NCI-H82 treated with DMSO at 0.1 percent for 48 hours (cell line): ENCODE data around the gene ABLIM3.

Experiments used
- DNase-seq: peaks from one replicate; lab custom pipeline; 2025; ENCODE audit not compliant: unreplicated experiment; lab: John Stamatoyannopoulos, UW

The ABLIM3 gene

DNA sequence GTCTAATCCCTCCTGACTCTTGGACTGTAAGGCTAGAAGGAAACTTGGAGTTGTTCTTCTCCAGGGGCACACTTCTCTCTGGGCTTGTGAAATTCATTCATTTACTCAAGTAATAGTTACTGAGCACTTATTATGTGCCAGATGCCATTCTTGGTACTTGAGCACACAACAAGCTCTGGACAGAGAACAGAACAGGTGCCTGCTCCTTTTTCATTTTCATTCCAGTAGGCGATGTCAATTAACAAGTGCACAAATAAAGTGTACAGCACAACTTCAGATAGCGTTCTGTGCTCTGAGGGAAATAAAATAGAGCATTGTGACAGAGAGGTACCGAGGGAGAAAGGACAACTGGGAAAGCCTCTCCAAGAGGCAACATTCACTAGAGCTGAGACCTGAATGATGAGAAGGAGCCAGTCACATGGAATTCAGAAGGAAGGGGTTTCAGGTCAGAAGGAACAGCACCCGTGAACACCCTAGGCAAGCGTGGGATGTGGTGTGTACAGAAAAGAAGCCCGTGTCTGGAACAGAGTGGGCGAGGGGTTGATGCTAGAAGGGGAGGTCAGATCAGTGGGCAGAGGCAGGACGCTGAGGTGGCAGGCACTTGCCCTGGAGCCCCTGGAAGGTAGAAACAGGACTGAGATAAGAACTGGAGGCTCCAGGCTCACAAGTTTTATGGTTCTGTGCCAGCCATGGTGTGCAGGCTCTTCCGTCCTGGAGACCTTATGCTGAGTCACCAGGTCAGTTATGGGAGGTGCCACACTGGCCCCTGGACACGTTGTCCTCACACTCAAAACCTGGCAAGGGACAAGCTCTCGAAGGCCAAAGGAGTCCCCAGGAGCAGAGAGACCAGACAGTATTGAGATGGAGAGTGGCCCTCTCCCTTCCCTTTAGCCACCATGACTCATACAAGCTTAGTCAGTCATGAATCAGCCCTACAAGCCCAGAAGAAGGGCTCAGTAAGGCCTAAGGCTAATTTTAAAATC lies 7.2 kb upstream of the ABLIM3 start:
- no peak for DNase-seq

DNA sequence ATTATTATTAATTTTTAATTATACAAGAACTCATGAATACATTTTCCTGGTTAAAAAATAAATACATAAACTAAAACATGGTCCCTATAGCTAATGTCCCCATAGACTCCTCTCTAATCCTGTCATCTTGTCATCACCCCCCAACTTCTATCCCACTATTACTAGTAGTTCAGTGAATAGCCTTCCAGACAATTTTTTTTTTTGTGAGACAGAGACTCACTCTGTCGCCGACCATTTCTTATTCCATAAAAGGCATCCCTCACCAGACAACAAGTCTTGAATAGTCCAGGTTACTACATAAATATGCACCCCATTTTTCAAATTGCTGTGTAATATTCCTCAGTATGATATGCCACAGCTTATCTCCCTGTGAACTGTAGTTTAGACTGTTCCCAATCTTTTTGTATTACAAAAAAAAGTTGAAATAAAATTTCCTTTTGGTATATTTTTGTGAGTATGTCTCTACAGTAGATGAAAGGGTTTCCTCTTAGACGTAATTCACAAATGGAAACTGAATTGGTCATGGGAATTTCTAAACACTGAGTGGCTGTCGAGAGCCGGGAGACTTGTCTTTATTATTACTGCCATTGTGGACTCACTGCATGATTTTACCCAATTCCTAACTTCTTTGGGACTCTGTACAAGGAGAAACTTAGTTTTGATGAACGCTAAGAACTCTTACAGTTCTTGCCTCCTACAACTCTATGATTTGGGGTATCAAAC lies 6.4 kb upstream of the ABLIM3 start:
- no peak for DNase-seq

DNA sequence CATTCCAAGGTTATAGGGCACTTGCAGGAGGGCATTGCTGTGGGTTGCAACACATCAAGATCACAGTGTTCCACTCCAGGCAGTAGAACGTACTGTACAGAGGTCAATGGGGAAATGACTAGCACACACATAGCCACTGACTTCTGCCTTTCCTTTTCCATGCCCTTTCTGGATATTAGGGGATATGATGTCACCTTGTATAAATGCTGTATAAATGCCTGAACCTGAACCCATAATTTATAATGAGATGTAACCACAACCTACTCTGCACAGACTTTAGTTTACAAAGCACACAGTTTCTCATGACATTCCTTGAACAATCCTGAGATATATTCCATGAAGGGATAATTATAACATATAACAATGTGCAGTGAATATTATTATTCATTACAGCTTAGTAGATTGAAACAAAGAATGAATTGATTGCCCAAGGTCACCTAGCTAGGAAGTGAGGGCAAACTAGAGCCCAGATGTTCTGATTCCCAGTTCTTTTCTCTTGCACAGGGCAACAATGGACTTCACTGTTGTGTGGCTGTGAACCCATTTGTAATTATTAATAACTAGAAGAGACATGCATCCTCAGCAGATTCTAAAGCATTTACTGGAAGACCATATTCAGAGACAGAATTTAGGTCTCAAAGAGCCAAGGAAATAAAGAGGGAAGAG lies 5.6 kb upstream of the ABLIM3 start:
- no peak for DNase-seq

- DNase-seq, result no peak
Observed at GRCh38 chr5:149138182-149138923, 2.9 kb upstream of the ABLIM3 start.

GRCh38 chr5:149140197-149141002 lies 893 bp upstream of the ABLIM3 start:
- no peak for DNase-seq

- DNase-seq, result no peak
Observed at GRCh38 chr5:149141957-149142851, 911 bp downstream of the ABLIM3 start.

DNA sequence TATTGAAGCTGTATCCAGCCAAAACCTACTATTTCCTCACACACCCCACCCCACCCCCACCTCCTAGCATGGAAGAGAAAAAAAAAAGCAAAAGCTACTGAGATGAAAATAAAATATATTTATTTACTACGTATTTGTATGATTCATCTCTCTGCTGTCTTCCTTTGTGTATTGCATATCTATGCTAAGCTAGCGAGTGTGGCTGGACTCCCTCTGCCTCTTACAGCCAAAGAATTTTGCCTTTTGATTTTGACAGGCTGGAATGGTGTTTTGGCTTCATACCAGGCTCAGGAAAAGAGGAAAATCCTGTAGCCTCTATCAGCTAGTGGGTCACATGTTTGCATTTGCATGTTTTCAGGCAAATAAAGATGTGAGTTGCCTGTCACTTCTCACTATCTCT lies 2.2 kb downstream of the ABLIM3 start:
- DNase-seq, result no peak

GRCh38 chr5:149144637-149145036 lies 3.3 kb downstream of the ABLIM3 start:
- DNase-seq, result no peak

- no peak for DNase-seq
Observed at GRCh38 chr5:149145138-149145537, 3.8 kb downstream of the ABLIM3 start.

GRCh38 chr5:149147676-149148075 lies 6.4 kb downstream of the ABLIM3 start:
- no peak for DNase-seq

DNA sequence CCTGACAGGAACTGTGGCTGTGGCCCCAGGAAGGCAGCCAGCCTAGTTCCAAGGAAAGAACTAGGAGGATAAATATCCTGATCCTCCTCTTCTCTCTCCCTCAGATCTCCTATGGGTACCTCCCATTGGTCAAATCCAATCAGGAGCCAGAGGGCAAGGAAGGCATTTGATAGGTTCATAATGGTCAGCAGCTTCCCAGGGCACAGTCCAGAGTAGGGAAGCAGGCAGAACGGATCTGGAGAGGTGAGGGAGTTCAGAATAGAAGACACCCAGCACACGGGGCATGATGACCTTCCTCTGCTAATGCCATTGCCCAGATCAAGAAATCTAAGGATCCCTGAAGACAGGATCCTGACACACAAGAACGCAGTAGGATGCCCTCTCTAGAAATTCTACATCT lies 8.6 kb downstream of the ABLIM3 start:
- no peak for DNase-seq

DNA sequence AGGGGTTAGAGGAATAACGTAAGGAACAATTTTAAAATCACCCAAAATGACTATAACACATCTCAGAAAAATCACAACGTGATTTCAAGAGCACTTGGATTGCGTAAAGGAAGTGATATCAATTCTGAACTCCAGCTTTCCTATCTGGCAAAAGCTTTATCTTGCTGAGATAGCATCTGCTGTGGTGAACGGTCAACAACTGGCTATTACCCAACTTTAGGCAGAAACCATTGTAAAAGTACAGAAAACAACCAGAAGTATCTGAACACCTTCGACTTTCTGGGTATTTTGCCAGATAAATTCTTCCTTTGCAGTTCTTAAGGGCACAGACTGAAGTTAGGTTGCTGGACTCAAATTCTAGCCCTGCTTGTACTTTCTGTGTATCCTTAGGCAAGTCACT lies 9.2 kb downstream of the ABLIM3 start:
- DNase-seq, result no peak

DNA sequence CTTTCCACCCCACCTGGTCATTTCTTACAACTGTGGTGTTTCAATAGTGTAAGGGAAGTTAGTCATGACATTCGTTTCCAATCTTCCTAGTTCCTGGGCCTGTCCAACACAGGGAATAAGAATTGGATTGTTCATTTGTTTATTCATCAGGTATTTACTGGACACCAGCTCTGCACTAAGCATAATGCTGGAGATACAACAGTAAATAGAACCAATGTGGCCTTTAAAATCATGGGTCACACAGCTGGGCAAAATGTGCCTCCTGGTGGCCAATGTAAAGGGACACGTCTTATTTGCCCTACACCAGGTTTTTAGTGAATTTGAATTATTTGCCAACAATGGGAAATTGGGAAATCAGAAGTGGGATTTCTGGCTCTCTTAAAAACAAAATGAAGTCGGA lies 10.4 kb downstream of the ABLIM3 start:
- no peak for DNase-seq

GRCh38 chr5:149152317-149152746 lies 11.0 kb downstream of the ABLIM3 start:
- no peak for DNase-seq

DNA sequence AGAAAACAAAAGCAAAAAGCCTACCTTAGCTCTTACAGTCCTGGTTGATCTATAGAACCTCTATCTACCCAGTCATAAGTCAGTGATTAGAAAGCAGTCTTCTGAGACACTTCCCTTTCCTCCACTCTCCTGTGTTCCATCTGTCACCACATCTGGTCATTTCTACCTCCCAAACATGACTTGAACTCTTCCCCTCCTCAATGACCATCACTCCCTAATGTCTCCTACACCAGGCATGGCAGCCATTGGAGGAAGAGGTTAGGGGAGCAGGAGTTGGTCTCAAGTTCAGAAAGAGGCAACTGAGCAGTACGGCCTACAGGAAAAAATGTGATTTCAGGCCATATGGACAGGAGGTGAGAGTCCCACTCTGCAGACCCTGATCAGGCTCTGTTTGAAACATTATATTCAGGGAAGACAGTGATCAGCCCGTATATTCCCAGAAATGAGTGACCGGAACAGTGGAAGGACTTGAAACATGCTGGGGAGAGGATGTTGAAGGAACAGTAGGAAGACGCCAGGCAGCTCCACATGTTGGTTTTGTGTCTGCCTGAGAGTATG lies 12.0 kb downstream of the ABLIM3 start:
- DNase-seq, result no peak

GRCh38 chr5:149153751-149154610 lies 12.7 kb downstream of the ABLIM3 start:
- no peak for DNase-seq

DNA sequence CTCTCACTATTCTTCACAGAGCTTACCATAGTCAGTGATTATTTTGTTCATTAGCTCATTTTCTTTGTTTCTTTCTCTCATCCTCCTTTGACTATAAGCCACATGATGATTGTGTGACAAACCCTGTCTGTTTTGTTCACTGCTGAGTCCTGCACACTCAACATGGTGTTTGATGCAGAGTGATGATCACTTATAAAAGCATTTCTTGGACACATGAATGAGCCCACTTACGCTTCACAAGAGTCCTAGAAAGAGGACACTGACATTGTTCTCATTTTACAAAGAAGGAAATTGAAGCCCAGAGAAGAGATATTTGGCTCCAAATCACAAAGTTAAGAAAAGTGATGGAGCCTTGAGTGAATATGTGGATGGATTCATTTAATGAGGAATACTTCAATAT lies 13.4 kb downstream of the ABLIM3 start:
- no peak for DNase-seq
